Right lobe of liver (tissue), 6 donors: ENCODE data around the gene BCO2. TPM values are rescaled to one million over a fixed set of nuclear protein-coding genes. Genes with fewer than 3 reads are reported as not detected.

ENCODE experiments used
- ATAC-seq, 4 donors: fragments of 200-7000 bp; cut with Tn5 transposase; one replicate each; pipeline ENCODE4 v1.9.1; 2020; ENCODE audit warnings: mild to moderate bottlenecking in 4 of 4, moderate library complexity in 4 of 4
- DNase-seq, 3 donors: peaks; one replicate each; pipeline ENCODE4 v3.0.0-alpha.2; 2020
- H3K27ac ChIP-seq, 3 donors: fragments of 200-600 bp; one replicate each; pipeline ENCODE4 v1.8.0; 2022
- H3K27me3 ChIP-seq, 2 donors: fragments of 200-600 bp; one replicate each; pipeline ENCODE4 v1.8.0; 2022
- H3K36me3 ChIP-seq, 4 donors: fragments of 200-600 bp; sonication (generic) in 1 of 4; one replicate each; pipeline versions ENCODE4 v1.5.1 to v1.8.0; 2017 to 2022; ENCODE audit warnings: control low read depth in 1 of 4
- H3K4me1 ChIP-seq, 4 donors: fragments of 200-600 bp; sonication (generic) in 1 of 4; one replicate each; pipeline versions ENCODE4 v1.5.1 to v1.8.0; 2017 to 2022; ENCODE audit warnings: control low read depth in 1 of 4
- H3K4me3 ChIP-seq, 3 donors: fragments of 200-600 bp; one replicate each; pipeline ENCODE4 v1.8.0; 2022
- H3K9me3 ChIP-seq, 4 donors: fragments of 200-600 bp; sonication (generic) in 1 of 4; one replicate each; pipeline versions ENCODE4 v1.5.1 to v1.8.0; 2017 to 2022; ENCODE audit warnings: control low read depth in 1 of 4
- CTCF ChIP-seq, 4 donors: fragments of 200-600 bp in 3 of 4; fragments of 450-650 bp in 1 of 4; IDR thresholded peaks; one replicate each; pipeline versions ENCODE4 v1.5.1 to v1.8.0; 2016 to 2022; ENCODE audit warnings: antibody characterized with exemption in 4 of 4, mild to moderate bottlenecking in 2 of 4
- POLR2A ChIP-seq: fragments of 450-650 bp; IDR thresholded peaks from one replicate; pipeline ENCODE4 v1.6.1; 2017; ENCODE audit warnings: antibody characterized with exemption, mild to moderate bottlenecking
- WGBS: methylation state at CpG from one replicate; pipeline ENCODE4 v1.1.6; 2018; ENCODE audit warnings: low coverage, low lambda C conversion rate; ENCODE audit not compliant: insufficient coverage; ENCODE audit errors: missing lambda C conversion rate; 5-methylcytosine and 5-hydroxymethylcytosine counted together
- intact Hi-C, 2 donors: fragments of 100-400 bp; cut with DNase I; formaldehyde crosslinking; loops; one replicate each; pipeline versions ENCODE4 v1.11.2 to v1.14.1; 2022
- total RNA-seq, 6 experiments: library from RNA; depleted of rRNA in 2 of 6; stranded (reverse); fragments of >200 nt in 2 of 6; fragmentation: NEBNext Ultra II Directional in 3 of 6; extraction: Animal tissue kit (Norgen Biotek cat#: 25700) in 3 of 6; gene quantifications; one replicate each; pipeline versions ENCODE4 v1.1.0 to v1.2.4, GENCODE V29; 2016 to 2023
- donor health status: DM: no; HTN: yes; CAD: no.
- donor health status: DM: no; HTN: no; CAD: no.
- donor health status: DM: no; HTN: no; CAD: no.
- donor health status: DM: no; HTN: yes; CAD: no.
- donor health status: DM: no; HTN: yes; CAD: no.

BCO2 gene
- total RNA-seq, 6 experiments from 2014 or later: 33.3 to 118 (median 75.5) TPM

DNA sequence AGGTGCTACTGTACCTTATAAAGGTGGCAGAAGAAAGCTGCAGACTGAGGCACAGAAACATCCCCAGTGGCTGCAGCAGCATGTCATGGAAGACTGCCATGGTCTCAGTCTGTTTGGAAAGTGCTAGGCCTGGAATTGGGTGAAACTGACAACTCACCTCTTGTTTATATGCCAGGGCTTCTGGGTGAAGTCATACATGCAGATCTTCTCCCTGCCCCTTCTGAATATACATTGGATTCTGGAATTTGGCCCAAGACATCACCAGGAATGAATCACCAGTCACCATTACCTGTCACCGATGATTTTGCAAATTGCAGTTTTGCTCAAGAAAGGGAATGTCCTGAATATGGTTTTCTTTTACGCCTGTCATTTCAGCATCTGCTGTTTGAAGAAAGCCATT lies 85.2 kb downstream of the BCO2 start, which contains the start of gene PLET1:
Gene PLET1 (minus strand): TSS at position 371 of the 400 bp plus-strand sequence. CDS start 271 bp downstream, at position 100.
- Histone ChIP-seq H3K9me3 (no peaks in the 10 kb centered on the region), H3K27me3 (no peaks in the 10 kb centered on the region), H3K4me3 (no peak within 1 kb of the TSS), H3K27ac (no peak within 1 kb of the TSS), H3K4me1 (no peaks in the 10 kb centered on the region), H3K36me3 (no peaks in the 10 kb centered on the region)
- intact Hi-C loops: no loop called here
- 100% methylated on average over 2 of the region's 2 CpGs for WGBS
- ATAC-seq: no peak
- TF ChIP-seq POLR2A (no peak), CTCF (IDR thresholded peaks at IDR 0.05) (no peak)
- DNase-seq: no peak

DNA sequence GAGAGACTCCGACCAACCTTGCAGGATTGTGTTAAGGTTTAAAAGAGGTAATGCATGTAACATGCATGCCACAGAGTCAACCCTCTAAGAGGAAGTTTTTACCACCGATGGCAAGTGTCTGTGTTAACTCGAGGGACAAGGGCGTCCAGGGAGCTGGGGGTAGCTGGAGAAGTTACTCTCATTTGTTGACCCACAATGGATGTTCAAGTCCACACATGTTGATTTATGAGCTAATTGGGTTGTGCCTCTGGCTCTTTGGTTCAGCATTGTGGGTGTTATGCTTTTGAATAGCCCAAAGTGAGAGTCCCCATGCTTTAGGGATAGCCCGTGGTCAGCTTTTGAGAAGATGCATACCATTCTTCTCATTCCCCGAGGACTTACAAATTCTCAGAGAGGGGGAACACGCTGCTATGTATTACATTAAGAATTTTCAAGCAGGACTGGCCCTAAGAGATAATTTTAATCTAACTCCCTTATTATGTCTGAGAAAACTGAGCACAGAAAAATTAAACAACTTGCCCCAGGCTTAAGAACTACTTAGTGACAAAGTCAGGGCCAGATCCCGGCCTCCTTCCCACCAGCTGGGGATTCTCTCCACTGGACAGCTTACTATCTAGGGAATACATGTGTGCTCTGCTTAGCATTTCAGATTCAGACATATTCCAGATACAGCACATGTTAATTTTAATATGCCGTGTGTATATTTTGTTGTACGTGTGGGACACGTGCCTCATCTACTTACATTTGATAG lies 90.5 kb downstream of the BCO2 start:
- TF ChIP-seq POLR2A (no peak), CTCF (IDR thresholded peaks at IDR 0.05) (no peak)
- Histone ChIP-seq H3K36me3 (no peaks in the 10 kb centered on the region), H3K4me3 (no peak overlapping the region), H3K27me3 (no peaks in the 10 kb centered on the region), H3K27ac (peak overlapping the region in 2 of 3 donors; percentile 53 to 65), H3K9me3 (no peaks in the 10 kb centered on the region), H3K4me1 (peaks cover 0 to 28% (median 4%) of the 10 kb centered on the region in 4 donors)
- ATAC-seq (peak in 1 of 4 donors; percentile 8), DNase-seq (no peak)
- WGBS: 63% methylated on average over 11 of the region's 11 CpGs
- intact Hi-C loops: no loop called here

DNA sequence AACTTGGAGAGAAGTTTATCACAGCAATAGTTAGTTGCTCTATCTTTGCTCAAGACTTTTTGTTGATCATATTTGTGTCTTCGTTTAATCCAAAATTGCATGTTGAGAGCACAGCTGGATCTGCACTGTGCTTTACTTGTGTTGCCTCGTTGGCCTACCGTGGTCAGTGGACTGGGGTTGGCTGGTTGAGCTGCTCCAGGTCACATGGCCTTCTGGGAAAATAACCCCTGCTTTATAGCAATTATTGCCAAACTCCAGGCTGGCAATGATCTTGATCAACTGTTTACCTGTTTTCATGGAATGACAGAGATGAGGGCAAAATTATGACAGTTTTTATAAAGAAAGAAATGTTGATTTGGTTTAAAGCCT lies 91.1 kb downstream of the BCO2 start:
- no peaks in the 10 kb centered on the region for H3K36me3 ChIP-seq
- H3K9me3 ChIP-seq: no peaks in the 10 kb centered on the region
- TF ChIP-seq CTCF (IDR thresholded peaks at IDR 0.05): no peak
- TF ChIP-seq POLR2A: no peak
- H3K27ac ChIP-seq: peak overlapping the region; percentile 0 to 65 (median 53)
- no peak overlapping the region for H3K4me3 ChIP-seq
- peaks cover 0 to 34% (median 4%) of the 10 kb centered on the region in 4 donors for H3K4me1 ChIP-seq
- WGBS: 39% methylated on average over 3 of the region's 3 CpGs
- DNase-seq (peak; percentile 30 to 65 (median 65)), ATAC-seq (peak; percentile 63 to 77 (median 76))
- intact Hi-C loops: no loop called here
- no peaks in the 10 kb centered on the region for H3K27me3 ChIP-seq

- 34% methylated on average over 4 of the region's 5 CpGs for WGBS
- ATAC-seq (peak; percentile 36 to 66 (median 51)), DNase-seq (no peak)
- TF ChIP-seq POLR2A (no peak), CTCF (IDR thresholded peaks at IDR 0.05) (no peak)
- H3K4me3 ChIP-seq: no peak overlapping the region
- intact Hi-C loops: no loop called here
- peaks cover 0 to 37% (median 4%) of the 10 kb centered on the region in 4 donors for H3K4me1 ChIP-seq
- H3K36me3 ChIP-seq: no peaks in the 10 kb centered on the region
- H3K27me3 ChIP-seq: no peaks in the 10 kb centered on the region
- H3K9me3 ChIP-seq: no peaks in the 10 kb centered on the region
- H3K27ac ChIP-seq: peak overlapping the region in 2 of 3 donors; percentile 53 to 65
These were observed 91.9 kb downstream of the BCO2 start for GRCh38 chr11:112267188-112267591.
